Measurements from ENCODE around the gene IKBKE.
A peak's percentile ranks its signal among the peaks of the same experiment; 100 is the strongest.

Gene IKBKE

DNA sequence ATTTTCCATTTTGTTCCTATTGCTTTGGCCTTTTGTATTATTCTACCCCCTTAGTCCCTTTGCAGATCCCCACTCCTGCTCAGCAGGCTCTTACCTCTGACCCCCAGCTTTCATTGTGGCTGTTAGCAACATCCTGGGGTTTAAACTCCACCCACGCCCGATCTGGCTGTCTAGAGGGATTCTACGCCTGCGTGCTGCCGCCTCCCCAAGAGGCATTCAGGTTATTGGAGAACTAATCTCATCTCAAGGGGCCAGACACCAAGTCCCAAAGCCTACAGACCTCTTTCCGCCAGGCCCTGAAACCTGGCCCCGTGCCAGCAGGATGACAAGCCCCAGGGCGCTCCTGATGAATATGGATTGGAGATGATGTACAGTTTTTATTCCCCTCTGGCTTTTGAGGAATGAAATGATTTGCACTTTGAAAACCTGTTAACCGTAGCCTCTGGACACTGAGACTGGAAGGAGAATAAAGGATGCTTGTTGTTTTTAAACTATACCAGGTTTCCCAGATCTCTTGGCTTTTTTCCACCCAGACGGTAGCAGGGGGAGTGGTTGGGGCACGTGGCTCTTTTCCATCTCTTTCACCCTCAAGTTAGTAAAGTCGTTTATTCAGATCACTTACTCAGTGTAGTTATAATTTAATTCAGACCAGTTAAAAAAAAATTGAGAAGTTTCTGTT lies 14.5 kb upstream of the IKBKE start:
- peak in 1 of 2 experiments; percentile 54 for DNase-seq

DNA sequence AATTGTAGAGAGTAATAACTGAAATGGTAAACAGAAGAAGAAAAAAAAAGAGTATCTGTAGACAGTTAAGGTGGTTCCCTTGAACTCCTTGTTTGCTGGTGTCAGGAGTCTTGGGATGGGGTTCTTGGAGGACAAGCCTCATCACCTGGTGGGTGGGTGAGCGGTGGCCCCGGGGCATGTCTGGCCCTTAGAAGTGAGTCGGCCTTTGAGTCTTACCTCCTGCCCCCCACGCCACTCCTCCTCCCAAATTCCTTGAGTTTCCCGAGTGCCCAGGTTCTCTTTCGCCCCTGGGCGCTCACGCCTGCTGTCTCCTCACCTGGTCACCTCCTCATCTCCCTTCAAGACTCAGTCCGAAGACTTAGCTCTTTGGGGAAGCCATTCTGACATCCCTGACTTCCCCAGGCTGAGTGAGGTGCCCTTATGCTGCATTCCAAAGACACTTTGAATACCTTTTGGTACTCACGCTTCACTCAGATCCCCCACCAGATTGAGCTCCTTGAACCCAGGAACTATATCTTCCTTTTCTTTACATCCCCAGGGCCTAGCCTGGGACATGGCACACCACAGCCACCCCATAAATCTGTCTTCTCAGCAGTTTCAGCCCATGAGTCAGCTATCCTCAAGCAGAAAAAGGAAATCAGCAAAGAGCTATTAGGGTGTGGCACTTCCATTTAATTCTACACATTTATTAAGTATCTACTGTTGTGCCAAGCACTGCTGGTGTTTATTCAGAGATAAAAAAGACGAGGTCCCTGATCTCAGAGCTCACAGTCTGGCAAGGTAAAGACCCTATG lies 13.5 kb upstream of the IKBKE start:
- DNase-seq: no peak

DNA sequence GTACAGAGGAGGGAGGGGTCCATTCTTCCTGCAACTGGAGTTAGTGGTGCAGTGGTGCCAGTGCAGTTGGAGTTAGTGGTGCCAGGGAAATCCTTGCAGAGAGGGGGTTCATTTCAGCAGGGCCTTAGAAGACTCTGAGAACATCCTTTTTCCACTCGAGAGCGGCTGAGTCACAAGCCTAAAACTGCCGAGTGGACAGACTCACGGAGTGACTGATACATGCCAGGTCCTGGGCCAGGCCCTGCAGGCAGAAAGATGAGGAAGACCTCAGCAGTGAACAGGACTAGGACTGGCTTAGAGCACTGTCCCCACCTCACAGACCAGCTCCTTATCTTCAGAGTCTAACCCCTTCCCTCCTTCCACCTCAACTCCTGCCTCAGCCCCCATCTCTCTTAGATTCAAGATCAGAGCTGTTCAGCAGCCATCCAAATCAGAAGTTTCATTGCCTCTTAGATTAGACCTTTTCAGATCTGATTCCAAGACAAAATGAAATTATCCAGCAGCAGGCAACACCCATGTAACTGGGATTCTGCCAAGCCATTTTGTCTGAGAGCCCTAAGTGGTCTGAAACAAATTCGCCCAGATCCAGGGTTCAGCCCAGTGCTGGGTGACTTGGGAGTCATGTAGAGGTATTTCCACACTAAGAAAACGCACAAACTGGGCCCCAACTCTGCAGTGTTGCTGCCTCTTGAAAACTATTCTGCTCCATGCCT lies 12.7 kb upstream of the IKBKE start:
- DNase-seq: no peak

DNA sequence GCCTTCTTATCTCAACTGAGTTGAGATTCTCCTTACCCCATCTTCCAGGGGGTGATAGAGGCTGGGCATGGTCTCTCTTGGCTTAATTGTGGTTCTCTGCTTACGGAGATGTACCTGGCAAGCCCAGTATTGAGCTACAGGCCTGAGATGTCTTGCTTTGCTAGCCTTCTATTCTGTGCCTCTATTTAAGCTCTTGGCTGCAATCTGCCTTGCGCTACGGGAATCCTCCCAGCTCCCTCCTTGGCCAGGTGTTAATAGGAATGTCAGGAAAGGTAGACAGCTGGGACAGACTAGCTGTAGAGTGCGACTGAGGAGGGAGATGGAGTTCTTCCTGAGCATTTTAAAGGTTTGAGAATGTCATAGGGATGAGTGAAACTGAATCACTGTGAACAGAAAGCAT lies 10.6 kb upstream of the IKBKE start:
- DNase-seq: no peak

DNA sequence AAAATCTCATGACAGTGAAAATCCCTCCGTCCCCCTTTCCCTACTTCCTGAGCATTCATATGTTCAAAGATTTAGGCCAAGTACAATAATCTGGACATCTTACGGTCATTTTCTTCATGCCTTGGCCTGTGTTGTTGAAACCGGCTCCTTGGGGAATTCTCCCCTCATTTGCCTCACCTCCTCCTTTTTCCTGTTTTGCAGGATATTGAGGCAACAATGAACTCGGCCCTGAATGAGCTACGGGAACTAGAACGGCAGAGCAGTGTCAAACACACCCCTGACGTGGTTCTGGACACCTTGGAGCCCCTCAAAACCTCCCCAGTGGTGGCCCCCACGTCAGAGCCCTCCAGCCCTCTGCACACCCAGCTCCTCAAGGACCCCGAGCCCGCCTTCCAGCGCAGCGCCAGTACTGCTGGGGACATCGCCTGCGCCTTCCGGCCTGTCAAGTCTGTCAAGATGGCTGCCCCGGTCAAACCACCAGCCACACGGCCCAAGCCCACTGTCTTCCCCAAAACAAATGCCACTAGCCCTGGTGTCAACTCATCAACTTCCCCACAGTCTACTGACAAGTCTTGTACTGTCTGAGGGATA lies 9.3 kb upstream of the IKBKE start:
- no peak for DNase-seq

DNA sequence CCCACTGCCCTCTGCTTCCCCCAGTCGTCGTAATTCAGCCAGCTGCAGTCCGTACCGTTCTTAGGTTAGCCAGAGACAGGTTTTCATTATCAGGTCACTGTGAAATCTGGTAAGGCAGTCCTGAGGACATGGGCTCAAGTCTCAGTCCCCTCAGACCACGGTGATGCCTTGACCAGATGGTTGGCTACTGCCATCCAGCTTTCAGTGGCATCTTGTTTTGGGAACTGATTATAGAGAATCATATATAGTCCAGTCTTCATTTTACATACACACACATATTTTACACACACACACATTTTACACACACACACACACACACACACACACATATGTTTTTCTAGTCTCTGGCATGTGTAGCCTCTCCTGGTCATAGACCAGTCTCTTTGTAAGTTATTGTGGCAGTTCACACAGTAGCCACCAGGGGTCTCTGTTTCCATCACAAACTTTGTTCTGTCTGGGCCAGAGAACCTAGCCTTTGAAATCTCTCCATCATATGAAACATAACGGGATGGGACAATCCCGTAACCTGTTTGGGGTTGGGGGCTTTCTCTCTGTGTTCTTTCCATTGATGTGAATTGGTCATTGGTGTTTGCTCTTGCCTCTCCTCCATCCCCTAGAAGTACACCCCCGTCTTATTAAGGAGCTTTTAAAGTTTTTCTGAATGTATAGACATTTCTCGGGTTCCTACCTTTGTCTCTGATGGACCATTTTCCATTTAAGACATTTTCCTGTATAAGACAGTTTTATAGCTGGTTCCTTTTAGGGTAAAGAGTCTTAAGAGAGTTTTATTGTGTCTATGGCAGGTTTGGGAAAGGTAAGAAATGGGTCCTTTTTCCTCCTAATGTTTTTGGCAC lies 8.4 kb upstream of the IKBKE start:
- DNase-seq: peak; percentile 63 to 68

DNA sequence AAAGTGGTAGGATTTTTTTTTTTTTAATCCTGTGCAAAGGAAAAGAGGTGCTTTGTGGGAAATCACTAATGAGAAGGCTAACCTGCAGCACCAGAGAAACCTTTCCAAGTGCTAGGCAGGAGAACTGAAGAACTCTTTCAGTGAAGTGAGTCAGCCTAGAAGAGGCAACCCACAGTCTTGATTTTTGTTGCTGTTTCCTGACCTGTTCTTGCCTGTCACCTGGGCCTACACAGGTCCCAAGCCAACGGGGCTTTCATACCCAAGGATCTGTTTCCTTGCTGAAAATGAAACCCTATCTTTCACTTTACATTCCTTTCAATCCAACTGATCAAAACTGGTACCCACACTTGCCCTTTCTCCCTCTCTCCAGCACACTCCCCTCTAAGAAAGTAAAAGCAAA lies 7.1 kb upstream of the IKBKE start:
- no peak for DNase-seq

DNA sequence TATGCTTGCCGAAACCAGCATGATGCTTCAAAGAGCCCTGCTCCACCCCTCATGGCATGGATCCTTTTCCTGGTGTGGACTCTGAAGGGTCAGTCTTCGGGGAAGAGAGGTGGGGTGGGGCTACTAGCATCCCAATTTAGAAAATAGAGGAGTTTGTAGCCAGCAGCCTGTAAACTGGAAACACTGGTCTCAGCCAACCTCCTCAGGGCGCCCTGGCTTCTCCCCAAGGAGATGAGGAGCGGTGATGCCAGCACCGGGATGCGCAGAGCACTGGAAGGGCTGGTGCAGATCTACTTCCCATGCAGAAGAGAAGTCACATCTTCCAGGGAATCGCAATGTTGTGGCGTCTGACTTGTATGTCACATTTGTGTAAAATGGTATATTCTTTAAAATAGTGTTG lies 6.4 kb upstream of the IKBKE start:
- no peak for DNase-seq

DNA sequence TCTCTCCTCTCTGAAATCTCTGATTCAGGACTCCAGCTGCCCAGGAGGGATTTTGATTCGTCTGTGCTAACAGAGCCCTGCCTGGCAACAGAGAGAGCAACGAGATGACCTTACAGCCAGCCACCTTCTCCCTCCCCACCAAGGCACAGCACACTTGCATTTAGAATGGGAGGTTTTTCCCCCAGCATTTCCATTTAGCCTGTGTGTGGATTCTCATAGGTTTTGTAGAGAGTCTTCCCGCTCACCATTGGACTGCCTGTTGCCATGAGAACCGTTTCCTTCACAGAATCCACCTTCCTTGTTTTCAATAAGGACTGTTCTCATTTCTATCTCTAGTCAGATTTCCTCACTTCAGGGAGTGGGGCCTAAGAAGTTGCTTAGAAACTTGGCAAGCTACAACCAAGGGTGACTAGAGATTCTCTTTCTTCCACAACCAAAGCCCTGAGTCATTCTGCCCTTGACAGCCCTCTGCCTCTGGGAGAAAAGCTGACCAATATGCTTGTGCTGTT lies 5.8 kb upstream of the IKBKE start:
- DNase-seq: no peak

DNA sequence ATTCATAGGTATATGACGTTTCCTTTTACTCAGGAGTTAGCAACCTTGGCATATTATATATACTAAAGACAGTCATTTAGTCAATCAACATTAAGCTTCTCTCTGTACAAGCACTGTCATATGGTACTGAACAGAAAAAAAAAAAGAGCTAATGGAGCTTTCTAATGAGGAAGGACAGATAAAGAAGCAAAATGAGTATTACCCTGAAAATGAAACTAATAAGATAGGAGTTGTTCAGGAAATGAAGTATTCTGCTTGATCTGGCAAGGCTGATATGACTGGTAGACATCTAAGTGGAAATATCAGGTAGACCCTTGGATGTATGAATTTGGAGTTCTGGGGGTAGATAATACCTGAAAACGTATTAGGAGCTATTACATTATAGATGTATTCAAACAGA lies 4.3 kb upstream of the IKBKE start:
- no peak for DNase-seq

DNA sequence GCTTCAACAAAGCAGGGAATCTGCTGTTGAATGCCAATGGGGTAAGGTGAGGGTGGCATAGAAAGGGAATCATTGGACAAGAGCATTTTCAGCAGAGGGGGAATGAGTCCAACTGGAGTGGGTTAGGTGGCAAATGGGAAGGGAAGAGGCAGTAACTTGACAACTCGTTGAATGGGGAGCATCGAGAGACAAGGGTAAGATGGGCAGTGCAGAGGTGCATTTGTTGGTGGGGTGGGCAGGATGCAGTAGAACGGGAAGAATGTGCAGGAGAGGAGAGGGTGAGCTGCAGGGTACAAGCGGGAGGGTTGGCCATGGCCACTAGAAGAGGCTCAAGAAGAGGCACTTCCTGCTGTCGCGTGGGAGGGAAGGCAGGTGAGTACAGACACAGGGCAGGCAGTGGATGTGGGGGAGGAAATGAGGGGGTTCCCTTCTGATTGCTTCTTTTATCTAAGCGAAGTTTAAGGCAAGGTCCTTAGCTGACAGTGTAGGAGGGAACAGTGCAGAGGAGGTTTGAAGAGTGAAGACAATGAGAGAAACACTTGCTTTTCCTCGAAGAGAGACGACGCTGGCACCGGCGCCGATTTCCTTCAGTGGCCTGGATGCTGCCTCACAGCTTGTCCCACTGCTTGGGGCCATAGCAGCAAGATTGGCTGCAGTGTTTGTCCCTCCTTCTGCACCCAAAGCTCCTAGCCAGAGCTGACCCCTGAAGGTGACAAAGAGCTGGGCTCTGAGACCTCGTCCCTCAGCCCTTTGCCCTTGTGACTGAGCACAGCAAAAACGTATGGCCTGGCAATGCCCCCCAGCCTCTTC lies 3.2 kb upstream of the IKBKE start:
- DNase-seq: no peak

DNA sequence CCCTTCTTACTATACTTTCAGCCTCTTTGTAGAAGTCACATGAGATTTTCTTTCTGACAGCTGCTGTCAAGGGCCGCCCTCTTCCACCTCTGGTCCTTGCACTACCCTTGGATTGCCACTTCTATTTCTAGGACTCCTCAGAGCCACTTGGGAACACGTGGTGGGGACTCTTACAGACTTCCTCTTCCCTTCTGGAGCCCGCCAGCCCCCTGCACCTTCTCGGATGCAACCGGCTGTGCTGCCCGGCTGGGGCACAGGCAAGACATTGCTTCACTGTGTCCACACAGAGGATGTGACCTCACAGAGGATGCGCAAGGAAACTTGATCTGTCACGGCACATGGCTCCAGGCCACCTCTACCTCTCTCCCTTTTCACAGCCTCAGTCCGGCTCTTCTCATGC lies 2.4 kb upstream of the IKBKE start:
- no peak for DNase-seq

DNA sequence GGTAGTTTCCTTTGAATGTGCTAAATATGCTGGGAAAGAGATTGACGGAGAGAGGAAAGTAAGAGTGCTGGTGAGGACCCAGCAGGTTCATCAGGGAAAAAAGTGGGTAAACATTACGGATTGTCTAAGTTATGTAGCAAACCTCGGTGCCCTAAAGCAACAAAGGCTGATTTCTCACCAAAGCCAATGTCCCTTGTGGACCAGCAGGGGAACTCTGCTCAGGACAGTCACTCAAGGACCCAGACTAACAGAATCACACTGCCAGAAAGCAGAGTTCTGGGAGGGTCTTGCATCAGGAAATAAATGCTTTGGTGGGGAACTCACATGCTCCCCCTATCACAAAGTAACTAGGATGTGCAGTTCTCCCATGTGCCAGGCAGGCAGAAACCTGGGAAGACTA lies 1.7 kb upstream of the IKBKE start:
- no peak for DNase-seq

DNA sequence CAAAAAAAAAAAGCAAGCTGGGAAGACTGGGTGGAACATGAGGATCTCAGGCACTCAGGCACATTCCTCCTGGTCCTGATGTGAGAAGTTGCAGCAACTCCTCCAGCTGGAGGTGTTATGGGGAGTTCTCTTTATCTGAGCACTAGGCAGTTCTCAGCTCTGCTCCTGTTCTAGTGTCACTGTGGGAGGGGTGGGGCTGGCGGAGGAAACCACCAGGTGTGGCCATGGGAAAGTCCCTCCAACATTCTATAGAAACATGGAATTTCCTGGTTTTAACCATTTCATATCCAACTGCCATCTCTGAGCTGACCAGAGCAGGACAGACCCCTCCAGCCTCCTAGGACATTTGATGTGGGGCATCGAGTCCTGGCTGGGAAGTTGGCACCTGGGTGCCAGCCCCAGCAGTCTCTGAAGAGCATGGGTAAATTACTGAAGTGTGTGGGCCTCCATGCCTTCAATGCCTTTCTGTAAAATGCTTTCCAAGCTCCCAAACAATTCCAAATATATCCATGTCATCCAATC lies 804 bp upstream of the IKBKE start:
- no peak for DNase-seq

DNA sequence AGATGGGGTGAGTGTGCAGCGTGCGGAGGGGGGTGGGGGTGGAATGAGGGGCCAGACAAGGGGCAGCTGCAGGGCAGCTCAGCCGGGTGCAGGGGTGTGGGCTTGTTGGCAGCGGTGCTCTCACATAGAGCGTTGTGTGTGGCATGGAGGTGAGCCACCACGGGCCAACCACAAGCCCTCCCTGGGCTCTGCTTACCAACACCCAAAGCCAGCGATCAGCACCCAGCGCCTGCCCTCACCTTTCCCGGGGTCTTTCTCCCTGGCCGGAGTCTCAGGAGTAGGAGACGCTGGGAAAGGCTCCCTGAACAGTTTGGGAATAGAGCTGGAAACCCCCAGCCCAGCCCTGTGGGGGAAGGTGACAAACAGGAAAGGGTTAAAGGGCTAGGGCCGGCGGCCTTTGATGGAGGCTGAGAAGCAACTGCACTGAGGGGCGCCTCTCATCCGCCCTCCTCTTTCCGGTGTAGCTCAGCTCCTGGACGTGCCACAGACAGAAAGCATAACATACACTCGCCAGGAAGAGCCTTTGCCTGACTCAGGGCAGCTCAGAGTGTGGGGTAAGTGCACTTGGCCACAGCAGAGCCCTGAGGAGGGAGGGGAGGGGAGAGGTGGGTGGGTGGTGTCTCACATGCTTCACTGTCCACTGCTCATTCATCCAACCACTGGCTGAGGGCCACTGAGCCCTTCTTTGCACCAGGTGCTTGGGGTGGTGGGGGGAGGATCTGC lies 577 bp downstream of the IKBKE start:
- no peak for DNase-seq

DNA sequence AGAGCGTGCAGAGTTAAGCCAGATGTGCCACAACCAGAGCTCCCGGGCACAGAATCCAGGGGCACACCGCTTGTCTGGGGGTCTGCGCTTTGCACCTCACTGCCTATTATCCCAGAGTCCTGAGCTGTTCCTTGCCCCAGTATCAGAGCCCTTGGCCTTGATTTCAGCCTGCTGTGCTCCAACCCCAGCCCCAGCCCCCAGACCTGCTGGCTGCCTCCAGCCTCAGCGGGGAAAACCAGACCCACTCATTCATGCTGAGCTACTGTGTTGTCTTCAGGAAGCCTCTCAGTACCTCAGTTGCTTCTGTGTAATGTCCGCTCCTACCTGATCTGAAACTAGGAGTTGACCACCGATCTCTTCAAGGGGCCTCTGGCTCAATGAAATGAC lies 1.1 kb downstream of the IKBKE start:
- no peak for DNase-seq

DNA sequence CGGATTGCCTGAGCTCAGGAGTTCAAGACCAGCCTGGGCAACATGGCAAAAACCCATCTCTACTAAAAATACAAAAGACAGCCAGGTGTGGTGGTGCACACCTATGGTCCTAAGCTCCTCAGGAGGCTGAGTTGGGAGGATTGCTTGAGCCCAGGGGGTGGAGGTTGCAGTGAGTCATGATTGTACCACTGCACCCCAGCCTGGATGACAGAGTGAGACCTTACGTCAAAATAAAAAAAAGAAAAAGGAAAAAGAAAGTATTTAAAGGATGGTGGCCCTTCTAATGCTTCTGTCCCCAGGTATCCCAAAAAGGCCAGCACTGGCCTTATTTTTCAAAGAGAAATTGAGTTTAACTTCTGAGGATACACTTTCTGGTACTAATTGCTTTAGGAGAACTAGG lies 1.7 kb downstream of the IKBKE start:
- no peak for DNase-seq

DNA sequence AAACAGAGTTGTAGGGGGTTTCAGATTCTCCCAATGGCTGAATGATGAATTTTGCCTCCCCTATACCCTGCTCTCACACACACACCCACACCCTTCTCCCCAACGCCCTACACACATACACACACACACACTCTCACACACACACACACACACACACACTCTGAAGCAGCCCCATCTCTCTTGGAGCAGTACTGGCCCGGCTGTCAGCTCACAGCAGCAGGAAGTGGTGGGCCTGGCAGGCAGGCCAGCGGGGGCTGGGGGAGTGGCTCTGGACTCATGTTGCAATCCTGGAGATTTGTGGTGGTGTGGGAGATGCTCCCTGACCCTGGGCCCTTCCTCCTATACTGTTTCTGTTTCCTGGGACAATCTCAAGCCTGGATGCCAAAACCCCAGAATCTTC lies 2.2 kb downstream of the IKBKE start:
- no peak for DNase-seq

DNA sequence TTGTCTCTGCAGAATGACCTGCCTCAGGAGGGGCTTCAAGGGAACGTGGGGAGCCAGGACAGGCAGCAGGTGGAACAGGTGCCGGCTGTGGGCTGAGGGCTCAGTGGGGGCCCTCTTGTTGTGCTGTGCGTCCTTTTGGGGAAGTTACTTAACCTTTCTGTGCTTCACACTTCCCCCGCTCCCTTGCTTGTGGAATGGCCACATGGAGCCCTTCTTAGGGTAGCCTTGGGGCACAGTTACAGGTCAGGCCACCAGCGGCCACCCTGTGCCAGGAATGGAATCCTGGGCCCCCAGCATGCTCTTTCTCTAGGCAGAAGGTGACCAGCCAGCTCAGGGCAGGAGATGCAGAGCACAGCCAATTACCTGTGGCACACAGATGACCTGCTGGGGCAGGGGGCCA lies 2.6 kb downstream of the IKBKE start:
- no peak for DNase-seq

DNA sequence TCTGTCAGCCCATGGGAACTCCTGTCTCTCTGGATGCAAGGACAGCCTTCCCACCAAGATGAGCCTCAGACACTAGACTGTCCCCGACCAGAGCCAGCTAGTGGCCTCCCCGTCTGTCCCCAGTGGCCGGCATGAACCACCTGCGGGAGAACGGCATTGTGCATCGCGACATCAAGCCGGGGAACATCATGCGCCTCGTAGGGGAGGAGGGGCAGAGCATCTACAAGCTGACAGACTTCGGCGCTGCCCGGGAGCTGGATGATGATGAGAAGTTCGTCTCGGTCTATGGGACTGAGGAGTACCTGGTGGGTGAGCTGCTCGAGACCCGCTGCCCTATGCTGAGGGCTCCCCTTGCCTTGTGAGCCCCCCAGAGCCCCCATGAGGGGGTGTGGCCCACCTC lies 5.8 kb downstream of the IKBKE start:
- no peak for DNase-seq

DNA sequence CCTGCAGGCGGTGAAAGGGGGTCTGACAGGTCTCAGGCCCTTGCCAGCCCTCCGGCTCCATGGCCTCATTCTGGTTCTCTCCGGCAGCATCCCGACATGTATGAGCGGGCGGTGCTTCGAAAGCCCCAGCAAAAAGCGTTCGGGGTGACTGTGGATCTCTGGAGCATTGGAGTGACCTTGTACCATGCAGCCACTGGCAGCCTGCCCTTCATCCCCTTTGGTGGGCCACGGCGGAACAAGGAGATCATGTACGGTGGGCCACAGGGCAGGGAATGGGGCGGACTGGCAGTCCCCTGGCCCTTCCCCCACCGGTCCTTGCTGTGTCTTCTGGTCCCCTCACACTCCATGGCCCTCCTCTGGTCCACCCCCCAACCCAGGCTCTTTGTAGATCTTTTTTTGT lies 6.3 kb downstream of the IKBKE start:
- no peak for DNase-seq
